Endothelial cell of umbilical vein (primary cell): ENCODE measurements around the gene CLEC4D. TPM values are rescaled to one million over a fixed set of nuclear protein-coding genes. Genes with fewer than 3 reads are reported as not detected.

Experiments
- BruUV-seq: library from RNA; stranded (reverse); fragments of 400-500 nt; replicated peaks from 2 replicates; lab custom pipeline; 2021; lab: Mats Ljungman, UMichigan
- CTCF ChIA-PET: fragments of 300-600, 350-600 bp; sonication (Branson Sonifier 250); formaldehyde crosslinking; loops from one replicate; lab custom pipeline; 2021; ENCODE audit warnings: antibody characterized with exemption, inconsistent platforms; lab: Charles Lee
- POLR2A ChIA-PET: fragments of 300-600, 350-600 bp; sonication (Branson Sonifier 250); formaldehyde crosslinking; loops from one replicate; lab custom pipeline; 2021; ENCODE audit warnings: antibody characterized with exemption, inconsistent platforms; lab: Charles Lee
- DNase-seq: peaks from one replicate; pipeline ENCODE4 v3.0.0-alpha.2; 2011; ENCODE audit warnings: low read depth, low spot score
- FAIRE-seq: peaks from 2 replicates; lab custom pipeline; 2011; peaks lifted over from hg19 to GRCh38; lab: Jason Lieb, UNC
- H2AFZ ChIP-seq: 2 replicates; pipeline ENCODE4 v1.6.0; 2012; ENCODE audit warnings: low read depth, low read length, control low read depth, inconsistent platforms
- H3K27ac ChIP-seq: 2 replicates; pipeline ENCODE4 v1.5.1; 2011; ENCODE audit warnings: low read depth, mild to moderate bottlenecking, control low read depth, low read length, moderate library complexity; ENCODE audit not compliant: insufficient read depth
- H3K27me3 ChIP-seq, 2 experiments: 2 replicates each; pipeline versions ENCODE4 v1.6.0 to v1.6.1; 2011; ENCODE audit warnings: low read length in 2 of 2, mixed read lengths in 1 of 2; ENCODE audit not compliant: control insufficient read depth in 2 of 2, insufficient read depth in 2 of 2
- H3K36me3 ChIP-seq, 2 experiments: 2 replicates in 1 of 2; 3 replicates in 1 of 2; pipeline ENCODE4 v1.5.1; 2011; ENCODE audit warnings: low read length in 2 of 2, mild to moderate bottlenecking in 1 of 2, moderate library complexity in 1 of 2; ENCODE audit not compliant: control insufficient read depth in 2 of 2, insufficient read depth in 2 of 2; ENCODE audit errors: extremely low read depth in 1 of 2
- H3K4me1 ChIP-seq: 3 replicates; pipeline ENCODE4 v1.5.1; 2011; ENCODE audit warnings: mild to moderate bottlenecking, low read length; ENCODE audit not compliant: control insufficient read depth, insufficient read depth; ENCODE audit errors: extremely low read depth
- H3K4me2 ChIP-seq: 2 replicates; pipeline ENCODE4 v1.6.1; 2011; ENCODE audit warnings: low read length, control low read depth, mixed read lengths; ENCODE audit not compliant: insufficient read depth
- H3K4me3 ChIP-seq, 3 experiments: fragments of 200-600 bp in 1 of 3; sonication (generic), shearing (Covaris generic) in 1 of 3; replicated peaks in 1 of 3; 2 replicates each; pipeline ENCODE4 v1.5.1; 2011 to 2016; ENCODE audit warnings: control low read depth in 3 of 3, low read length in 3 of 3, mild to moderate bottlenecking in 2 of 3, inconsistent platforms in 1 of 3, low read depth in 1 of 3, moderate library complexity in 1 of 3; ENCODE audit not compliant: insufficient read depth in 1 of 3
- H3K79me2 ChIP-seq: 2 replicates; pipeline ENCODE4 v1.6.0; 2012; ENCODE audit warnings: low read length, inconsistent platforms; ENCODE audit not compliant: control insufficient read depth, insufficient read depth
- H3K9ac ChIP-seq: replicated peaks from 2 replicates; pipeline ENCODE3; 2011; ENCODE audit warnings: low read length, control low read depth; ENCODE audit not compliant: insufficient read depth; ENCODE audit errors: extremely low read depth
- H3K9me1 ChIP-seq: replicated peaks from 3 replicates; pipeline ENCODE4 v1.6.0; 2011; ENCODE audit warnings: mild to moderate bottlenecking, low read length; ENCODE audit not compliant: control insufficient read depth, insufficient read depth; ENCODE audit errors: extremely low read depth
- H3K9me3 ChIP-seq: replicated peaks from 2 replicates; pipeline ENCODE4 v1.5.1; 2012; ENCODE audit warnings: low read length, inconsistent platforms; ENCODE audit not compliant: control insufficient read depth, insufficient read depth
- H4K20me1 ChIP-seq: replicated peaks from 2 replicates; pipeline ENCODE3; 2011; ENCODE audit warnings: mild to moderate bottlenecking, low read length; ENCODE audit not compliant: control insufficient read depth, insufficient read depth; ENCODE audit errors: extremely low read depth
- CTCF ChIP-seq, 2 donors: IDR thresholded peaks; 1 replicate in 1 of 2; 2 replicates in 1 of 2; pipeline ENCODE4 v1.5.1; 2011; ENCODE audit warnings: low read length in 2 of 2, mild to moderate bottlenecking in 2 of 2, moderate library complexity in 2 of 2, control low read depth in 1 of 2, inconsistent platforms in 1 of 2, low read depth in 1 of 2; ENCODE audit not compliant: insufficient read depth in 1 of 2; ENCODE audit errors: extremely low read depth in 1 of 2
- EZH2 ChIP-seq: IDR thresholded peaks from 2 replicates; pipeline ENCODE4 v1.6.1; 2012; ENCODE audit warnings: borderline replicate concordance, low read depth, mild to moderate bottlenecking, moderate library complexity, low read length, inconsistent platforms; ENCODE audit not compliant: severe bottlenecking
- FOS ChIP-seq: IDR thresholded peaks from 2 replicates; pipeline ENCODE4 v1.6.1; 2011; ENCODE audit warnings: mild to moderate bottlenecking, low read length, moderate library complexity, borderline replicate concordance; ENCODE audit not compliant: insufficient read depth
- GATA2 ChIP-seq: IDR thresholded peaks from 2 replicates; pipeline ENCODE4 v1.7.0; 2011; ENCODE audit warnings: low read depth, mild to moderate bottlenecking, moderate library complexity, mixed read lengths, low read length; ENCODE audit not compliant: insufficient read length, insufficient read depth
- JUN ChIP-seq: IDR thresholded peaks from 2 replicates; pipeline ENCODE4 v1.6.1; 2011; ENCODE audit warnings: borderline replicate concordance, low read depth; ENCODE audit not compliant: insufficient read length, insufficient read depth
- MAX ChIP-seq: IDR thresholded peaks from 2 replicates; pipeline ENCODE4 v1.6.1; 2011; ENCODE audit not compliant: insufficient read depth, insufficient read length
- MYC ChIP-seq: IDR thresholded peaks from one replicate; pipeline ENCODE4 v1.6.1; 2011; ENCODE audit warnings: mild to moderate bottlenecking, low read depth, low read length
- POLR2A ChIP-seq: IDR thresholded peaks from 2 replicates; pipeline ENCODE4 v1.6.1; 2012; ENCODE audit warnings: low read depth, mild to moderate bottlenecking, control low read depth, low read length
- POLR2AphosphoS5 ChIP-seq: IDR thresholded peaks from 2 replicates; pipeline ENCODE4 v1.6.1; 2012; ENCODE audit warnings: low read depth, mild to moderate bottlenecking, control low read depth, low read length, moderate library complexity; ENCODE audit not compliant: insufficient read depth
- dilution Hi-C: fragments of 300-500 bp; cut with MboI; formaldehyde crosslinking; loops from one replicate; pipeline ENCODE4 v1.15.0; 2019; ENCODE audit warnings: low sequenced_read_pairs; ENCODE audit not compliant: extremely low pct_ligation_motif_present
- intact Hi-C: fragments of 100-400 bp; cut with micrococcal nuclease; formaldehyde crosslinking; loops from one replicate; pipeline ENCODE4 v1.10.0; 2022
- polyA plus RNA-seq, 4 experiments: library from polyadenylated mRNA; depleted of rRNA in 3 of 4; stranded (reverse) in 3 of 4; unstranded in 1 of 4; fragments of >200 nt; gene quantifications; 2 replicates each; pipeline versions ENCODE4 v1.2.1 to v1.2.3, GENCODE V29; 2011 to 2012; ENCODE audit warnings: missing spikeins in 1 of 4
- total RNA-seq: library from RNA; stranded (reverse); gene quantifications from 2 replicates; pipeline ENCODE4 v1.2.3, GENCODE V29; 2021

Gene CLEC4D
- total and polyA plus RNA-seq, 2 donors (not counting 3 experiments of a cell fraction or from before 2014, with no cell fraction given), result not detected

DNA sequence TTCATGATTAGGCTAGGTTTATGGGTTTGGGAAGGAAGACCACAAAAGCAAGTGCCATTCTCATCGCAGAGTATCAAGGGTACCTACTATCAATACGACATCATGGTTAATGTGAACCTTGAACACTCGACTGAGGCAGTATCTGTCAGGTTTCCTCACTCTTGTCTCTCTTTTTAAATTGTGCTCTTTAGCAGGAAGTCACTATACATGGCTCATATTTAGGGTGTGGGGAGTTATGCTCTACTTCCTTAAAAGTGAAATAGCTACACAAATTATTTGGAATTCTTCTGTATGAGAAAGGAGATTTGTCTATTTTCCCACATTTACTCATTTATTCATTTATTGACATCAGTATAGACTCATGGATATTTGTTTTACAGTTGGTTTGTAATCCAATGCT lies 33.3 kb downstream of the CLEC4D start:
- no peak overlapping the region for H3K4me2 ChIP-seq
- dilution Hi-C loops, result no loop called here
- H3K9me3 ChIP-seq, result no peaks in the 10 kb centered on the region
- H3K79me2 ChIP-seq, result no peaks in the 10 kb centered on the region
- no peak overlapping the region for H3K9ac ChIP-seq
- H4K20me1 ChIP-seq, result no peaks in the 10 kb centered on the region
- TF ChIP-seq CTCF (IDR thresholded peaks at IDR 0.05; ENCODE audit: extremely low read depth in 1 of 2, insufficient read depth in 1 of 2, low read depth in 1 of 2, low read length in 2 of 2) (no peak), GATA2 (no peak), POLR2A (no peak), EZH2 (no peak), JUN (no peak), MAX (no peak), POLR2AphosphoS5 (no peak), MYC (no peak), FOS (no peak)
- no peak overlapping the region for H3K27ac ChIP-seq
- H3K4me3 ChIP-seq, result no peak overlapping the region
- DNase-seq, result no peak
- H3K27me3 ChIP-seq, result peaks cover 0 to 11% of the 10 kb centered on the region in 2 experiments
- FAIRE-seq, result no peak
- no peak overlapping the region for H2AFZ ChIP-seq
- H3K36me3 ChIP-seq, result no peaks in the 10 kb centered on the region
- BruUV-seq, result no TSS peak
- POLR2A ChIA-PET, result no interaction called here
- peaks cover 7% of the 10 kb centered on the region for H3K4me1 ChIP-seq
- CTCF ChIA-PET, result interaction anchor here (0.7 to 7.2 kb wide), 6 partner anchors 27 to 503 kb away, joined by 3 to 155 read pairs (median 4); no protein-coding TSS in a partner anchor
- no peaks in the 10 kb centered on the region for H3K9me1 ChIP-seq
- intact Hi-C loops, result no loop called here
